Measurements from ENCODE around the gene DCDC1.

DCDC1 gene

DNA sequence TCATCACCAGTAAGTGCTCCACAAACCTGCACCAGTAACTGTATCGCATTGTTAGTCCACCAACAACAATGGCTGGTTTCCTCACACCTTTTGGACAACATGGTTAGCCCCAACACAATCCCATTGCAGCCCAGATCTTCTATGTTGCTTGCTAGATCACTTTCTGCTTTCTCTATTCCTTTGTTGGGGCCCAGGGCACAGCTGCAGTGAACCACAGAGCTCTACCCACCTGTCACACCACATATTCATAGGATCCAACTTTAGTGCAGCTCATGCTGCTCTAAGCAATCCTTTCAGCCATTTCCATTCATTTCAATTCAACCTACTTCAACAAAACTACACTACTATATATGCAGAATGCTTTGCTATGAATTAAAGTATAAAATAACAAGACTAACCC is 364.3 kb downstream of the DCDC1 start:
- H3K27ac ChIP-seq (ENCODE audit: insufficient read depth, low read length, poor library complexity, severe bottlenecking), result no peak overlapping the region
- H3K9me3 ChIP-seq (ENCODE audit: control insufficient read depth, low read length), result no peaks in the 10 kb centered on the region
- H3K4me1 ChIP-seq (ENCODE audit: control insufficient read depth, insufficient read depth, low read length, poor library complexity, severe bottlenecking), result no peaks in the 10 kb centered on the region
- H3K36me3 ChIP-seq (ENCODE audit: control insufficient read depth, insufficient read depth, low read length), result no peaks in the 10 kb centered on the region
- no peak overlapping the region for H3K4me3 ChIP-seq (ENCODE audit: insufficient read depth, low read depth, low read length, poor library complexity, severe bottlenecking)
- DNase-seq, result no peak
- no peaks in the 10 kb centered on the region for H3K27me3 ChIP-seq (replicated peaks; ENCODE audit: control insufficient read depth, insufficient read depth, low read length, poor library complexity, severe bottlenecking)

DNA sequence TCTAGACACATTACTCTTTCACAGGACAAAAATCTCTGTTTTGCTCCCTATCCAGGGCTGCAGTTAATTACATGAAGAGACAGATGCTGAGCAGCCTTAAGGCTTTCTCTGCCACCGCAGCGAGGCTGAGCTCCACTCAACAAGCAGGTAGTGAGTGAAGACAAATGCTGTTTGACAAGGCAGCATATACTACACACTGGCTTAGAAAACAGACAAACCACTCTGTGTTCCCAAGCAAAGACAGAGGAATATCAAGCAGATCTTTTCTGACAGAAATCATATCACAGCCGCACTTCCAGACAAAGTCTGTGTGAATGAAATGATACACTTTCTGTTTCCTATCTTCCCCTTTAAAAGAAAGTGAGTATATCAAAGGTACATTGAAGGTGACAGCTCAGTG is 368.1 kb downstream of the DCDC1 start:
- Histone ChIP-seq H3K4me1 (ENCODE audit: control insufficient read depth, insufficient read depth, low read length, poor library complexity, severe bottlenecking) (no peaks in the 10 kb centered on the region), H3K9me3 (ENCODE audit: control insufficient read depth, low read length) (no peaks in the 10 kb centered on the region), H3K27me3 (replicated peaks; ENCODE audit: control insufficient read depth, insufficient read depth, low read length, poor library complexity, severe bottlenecking) (no peaks in the 10 kb centered on the region), H3K27ac (ENCODE audit: insufficient read depth, low read length, poor library complexity, severe bottlenecking) (no peak overlapping the region), H3K36me3 (ENCODE audit: control insufficient read depth, insufficient read depth, low read length) (no peaks in the 10 kb centered on the region), H3K4me3 (ENCODE audit: insufficient read depth, low read depth, low read length, poor library complexity, severe bottlenecking) (no peak overlapping the region)
- DNase-seq, result no peak

DNA sequence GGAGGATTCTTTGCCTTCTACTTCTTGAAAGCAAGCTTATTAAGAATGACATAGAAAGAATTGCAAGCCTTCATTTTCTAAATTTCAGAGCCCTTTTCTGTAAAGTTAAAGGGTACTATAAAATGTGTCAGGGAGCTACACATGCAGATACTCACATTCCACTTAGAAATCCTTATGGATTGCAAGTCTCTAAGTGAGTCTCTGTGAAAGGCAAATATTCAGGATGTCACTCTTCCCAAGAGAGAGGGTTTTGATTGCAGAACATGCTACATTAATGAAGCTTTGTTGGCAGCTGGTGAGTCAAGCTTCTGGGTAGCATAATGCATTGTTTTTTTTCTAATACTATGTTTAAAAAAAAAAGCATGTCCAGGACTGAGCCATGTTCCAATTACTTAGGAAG is 369.2 kb downstream of the DCDC1 start:
- no peak overlapping the region for H3K4me3 ChIP-seq (ENCODE audit: insufficient read depth, low read depth, low read length, poor library complexity, severe bottlenecking)
- DNase-seq, result no peak
- H3K9me3 ChIP-seq (ENCODE audit: control insufficient read depth, low read length), result no peaks in the 10 kb centered on the region
- H3K4me1 ChIP-seq (ENCODE audit: control insufficient read depth, insufficient read depth, low read length, poor library complexity, severe bottlenecking), result no peaks in the 10 kb centered on the region
- no peaks in the 10 kb centered on the region for H3K27me3 ChIP-seq (replicated peaks; ENCODE audit: control insufficient read depth, insufficient read depth, low read length, poor library complexity, severe bottlenecking)
- H3K36me3 ChIP-seq (ENCODE audit: control insufficient read depth, insufficient read depth, low read length), result no peaks in the 10 kb centered on the region
- H3K27ac ChIP-seq (ENCODE audit: insufficient read depth, low read length, poor library complexity, severe bottlenecking), result no peak overlapping the region

DNA sequence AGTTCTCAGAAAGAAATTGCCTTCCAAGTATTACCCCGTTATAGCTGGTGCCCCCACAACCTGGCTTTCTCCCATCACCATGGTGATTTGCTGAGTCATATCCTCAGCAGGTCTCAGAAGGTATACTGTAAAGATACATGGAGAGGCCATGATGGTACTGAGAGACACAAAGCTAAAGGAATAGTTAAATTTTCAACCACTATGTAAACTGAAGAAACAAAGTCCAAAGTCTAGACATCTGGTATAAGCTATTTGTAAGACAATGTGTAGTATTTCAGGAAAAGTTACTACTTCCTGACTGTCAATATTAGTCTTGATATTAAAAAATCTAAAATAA is 377.1 kb downstream of the DCDC1 start:
- H3K4me1 ChIP-seq (ENCODE audit: control insufficient read depth, insufficient read depth, low read length, poor library complexity, severe bottlenecking), result no peaks in the 10 kb centered on the region
- H3K4me3 ChIP-seq (ENCODE audit: insufficient read depth, low read depth, low read length, poor library complexity, severe bottlenecking), result no peak overlapping the region
- H3K9me3 ChIP-seq (ENCODE audit: control insufficient read depth, low read length), result no peaks in the 10 kb centered on the region
- DNase-seq, result no peak
- H3K36me3 ChIP-seq (ENCODE audit: control insufficient read depth, insufficient read depth, low read length), result no peaks in the 10 kb centered on the region
- H3K27me3 ChIP-seq (replicated peaks; ENCODE audit: control insufficient read depth, insufficient read depth, low read length, poor library complexity, severe bottlenecking), result no peaks in the 10 kb centered on the region
- no peak overlapping the region for H3K27ac ChIP-seq (ENCODE audit: insufficient read depth, low read length, poor library complexity, severe bottlenecking)

DNA sequence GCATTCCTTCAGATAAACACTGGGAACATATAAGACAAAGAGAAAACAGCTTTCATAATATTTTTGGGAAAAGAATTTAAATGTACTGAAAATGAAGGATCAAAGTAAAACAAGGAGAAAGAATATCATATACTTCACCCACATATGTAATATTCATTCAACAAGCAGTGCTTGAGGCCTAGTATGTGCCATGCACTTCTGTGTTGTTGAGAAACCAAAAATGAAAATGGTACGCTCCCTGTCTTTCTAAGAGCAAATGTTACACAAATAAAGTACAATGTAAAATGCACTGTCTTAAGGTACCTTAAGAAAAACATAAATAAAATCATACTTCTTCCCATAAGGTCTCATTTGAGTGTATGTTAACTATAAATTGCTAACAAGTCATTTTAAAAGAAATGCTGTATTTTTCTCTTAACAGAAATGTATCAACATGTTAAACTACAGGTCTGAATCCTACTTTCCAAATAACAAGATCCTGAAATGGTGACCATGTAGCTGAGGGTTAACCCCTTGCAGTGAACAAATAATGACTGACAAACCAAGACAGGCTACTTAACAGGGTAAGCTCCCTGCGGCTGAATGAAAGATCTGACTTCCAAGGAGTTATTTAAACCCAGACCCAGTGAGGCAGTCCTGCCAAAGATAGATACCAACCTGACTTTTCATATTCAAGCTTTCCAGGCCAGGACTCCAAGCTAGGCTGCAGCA is 377.6 kb downstream of the DCDC1 start:
- no peak for DNase-seq
- Histone ChIP-seq H3K27ac (ENCODE audit: insufficient read depth, low read length, poor library complexity, severe bottlenecking) (no peak overlapping the region), H3K4me1 (ENCODE audit: control insufficient read depth, insufficient read depth, low read length, poor library complexity, severe bottlenecking) (no peaks in the 10 kb centered on the region), H3K36me3 (ENCODE audit: control insufficient read depth, insufficient read depth, low read length) (no peaks in the 10 kb centered on the region), H3K9me3 (ENCODE audit: control insufficient read depth, low read length) (no peaks in the 10 kb centered on the region), H3K27me3 (replicated peaks; ENCODE audit: control insufficient read depth, insufficient read depth, low read length, poor library complexity, severe bottlenecking) (no peaks in the 10 kb centered on the region), H3K4me3 (ENCODE audit: insufficient read depth, low read depth, low read length, poor library complexity, severe bottlenecking) (no peak overlapping the region)

DNA sequence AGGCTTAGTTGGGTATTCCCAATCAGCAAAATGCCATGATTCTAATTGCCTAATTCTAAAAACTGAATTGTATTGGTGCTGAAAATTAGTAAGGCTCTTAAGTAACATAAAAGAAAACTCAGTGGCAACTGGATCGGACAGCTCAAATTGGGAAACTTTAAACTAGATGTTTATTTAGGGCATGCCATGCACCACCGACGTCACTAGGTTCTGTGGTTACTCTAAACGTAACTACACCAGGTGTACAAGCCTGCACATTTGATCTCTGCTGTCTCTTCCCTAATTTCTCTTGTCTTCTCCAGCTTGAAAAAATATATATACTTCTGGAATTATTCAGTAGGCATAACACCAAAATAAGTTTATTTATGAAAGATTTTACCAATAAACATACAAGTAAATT is 378.2 kb downstream of the DCDC1 start:
- no peak overlapping the region for H3K27ac ChIP-seq (ENCODE audit: insufficient read depth, low read length, poor library complexity, severe bottlenecking)
- no peaks in the 10 kb centered on the region for H3K4me1 ChIP-seq (ENCODE audit: control insufficient read depth, insufficient read depth, low read length, poor library complexity, severe bottlenecking)
- H3K36me3 ChIP-seq (ENCODE audit: control insufficient read depth, insufficient read depth, low read length), result no peaks in the 10 kb centered on the region
- DNase-seq, result no peak
- H3K27me3 ChIP-seq (replicated peaks; ENCODE audit: control insufficient read depth, insufficient read depth, low read length, poor library complexity, severe bottlenecking), result no peaks in the 10 kb centered on the region
- H3K9me3 ChIP-seq (ENCODE audit: control insufficient read depth, low read length), result no peaks in the 10 kb centered on the region
- H3K4me3 ChIP-seq (ENCODE audit: insufficient read depth, low read depth, low read length, poor library complexity, severe bottlenecking), result no peak overlapping the region

DNA sequence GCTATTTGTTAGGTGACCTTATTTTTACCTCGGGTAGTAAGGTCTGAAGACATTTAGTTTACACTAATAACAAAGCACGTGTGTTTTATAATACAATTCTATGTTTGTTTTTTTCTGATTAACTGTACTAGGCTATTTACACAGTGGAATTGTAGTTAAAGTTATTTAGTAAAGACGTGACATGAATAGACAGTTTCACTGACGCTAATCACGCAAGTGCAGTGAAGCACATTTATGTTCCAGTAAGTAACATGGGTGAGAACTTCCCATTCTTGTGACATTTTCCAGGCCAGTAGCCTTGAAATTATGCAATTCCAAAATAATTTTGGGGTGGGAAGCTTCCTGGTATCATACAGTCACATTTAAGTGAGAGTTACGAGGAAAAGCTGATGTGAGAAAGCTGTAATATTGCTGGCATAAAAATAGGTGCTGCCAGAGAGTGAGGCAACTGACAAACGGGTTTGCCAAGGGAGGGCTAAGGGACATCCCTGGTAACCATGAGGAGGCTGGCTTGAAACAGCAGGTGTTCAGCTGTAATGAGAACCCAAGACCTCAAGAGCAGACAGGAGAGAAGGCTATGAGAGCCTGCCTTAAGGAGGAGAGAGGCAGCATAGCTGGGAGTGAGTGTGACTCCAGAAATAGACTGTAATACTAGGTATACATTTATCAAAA is 378.8 kb downstream of the DCDC1 start:
- H3K36me3 ChIP-seq (ENCODE audit: control insufficient read depth, insufficient read depth, low read length), result no peaks in the 10 kb centered on the region
- H3K4me1 ChIP-seq (ENCODE audit: control insufficient read depth, insufficient read depth, low read length, poor library complexity, severe bottlenecking), result no peaks in the 10 kb centered on the region

DNA sequence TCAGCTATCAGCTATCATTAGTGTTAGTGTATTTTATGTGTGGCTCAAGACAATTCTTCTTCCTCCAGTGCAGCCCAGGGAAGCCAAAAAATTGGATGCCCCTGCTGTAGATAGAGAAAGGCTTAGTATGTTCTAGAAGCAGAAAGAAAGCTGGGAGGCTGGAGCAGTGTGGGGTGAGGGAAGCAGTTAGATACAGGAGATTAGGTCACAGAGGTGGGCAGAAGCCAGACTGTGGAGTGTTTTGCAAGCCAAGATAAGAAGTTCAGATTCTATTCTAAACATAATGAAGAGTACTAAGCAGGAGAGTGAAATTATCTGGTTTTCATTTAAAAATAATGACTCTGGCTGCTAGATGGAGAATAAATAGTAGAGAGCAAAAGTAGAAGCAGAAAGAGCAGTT is 381.7 kb downstream of the DCDC1 start:
- Histone ChIP-seq H3K36me3 (ENCODE audit: control insufficient read depth, insufficient read depth, low read length) (no peaks in the 10 kb centered on the region), H3K4me3 (ENCODE audit: insufficient read depth, low read depth, low read length, poor library complexity, severe bottlenecking) (no peak overlapping the region), H3K27me3 (replicated peaks; ENCODE audit: control insufficient read depth, insufficient read depth, low read length, poor library complexity, severe bottlenecking) (no peaks in the 10 kb centered on the region), H3K9me3 (ENCODE audit: control insufficient read depth, low read length) (no peaks in the 10 kb centered on the region), H3K27ac (ENCODE audit: insufficient read depth, low read length, poor library complexity, severe bottlenecking) (no peak overlapping the region), H3K4me1 (ENCODE audit: control insufficient read depth, insufficient read depth, low read length, poor library complexity, severe bottlenecking) (no peaks in the 10 kb centered on the region)
- no peak for DNase-seq

More for the DNA sequence above, 378.8 kb downstream of the DCDC1 start:
- no peaks in the 10 kb centered on the region for H3K9me3 ChIP-seq (ENCODE audit: control insufficient read depth, low read length)
- no peak overlapping the region for H3K27ac ChIP-seq (ENCODE audit: insufficient read depth, low read length, poor library complexity, severe bottlenecking)
- DNase-seq, result no peak
- H3K27me3 ChIP-seq (replicated peaks; ENCODE audit: control insufficient read depth, insufficient read depth, low read length, poor library complexity, severe bottlenecking), result no peaks in the 10 kb centered on the region
- no peak overlapping the region for H3K4me3 ChIP-seq (ENCODE audit: insufficient read depth, low read depth, low read length, poor library complexity, severe bottlenecking)

DNA sequence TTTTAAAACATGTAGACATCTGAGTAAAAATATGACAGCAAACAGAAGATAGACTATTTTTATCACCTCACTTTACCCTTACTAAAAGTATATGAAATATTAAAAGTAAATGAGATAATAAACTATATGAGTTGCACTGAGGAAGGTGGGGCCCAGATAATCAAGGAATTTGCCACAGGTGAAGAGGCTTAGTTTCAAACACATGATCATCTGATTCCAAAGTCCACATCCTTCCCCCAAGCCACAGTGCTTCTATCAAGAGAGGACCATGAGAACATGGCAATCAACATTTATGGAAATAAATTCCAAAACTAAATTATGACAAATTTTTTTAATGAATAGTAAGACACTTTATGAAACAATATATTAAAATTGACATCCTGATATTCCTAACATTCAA is 384.0 kb downstream of the DCDC1 start:
- Histone ChIP-seq H3K4me1 (ENCODE audit: control insufficient read depth, insufficient read depth, low read length, poor library complexity, severe bottlenecking) (no peaks in the 10 kb centered on the region), H3K9me3 (ENCODE audit: control insufficient read depth, low read length) (no peaks in the 10 kb centered on the region), H3K36me3 (ENCODE audit: control insufficient read depth, insufficient read depth, low read length) (no peaks in the 10 kb centered on the region), H3K27me3 (replicated peaks; ENCODE audit: control insufficient read depth, insufficient read depth, low read length, poor library complexity, severe bottlenecking) (no peaks in the 10 kb centered on the region), H3K4me3 (ENCODE audit: insufficient read depth, low read depth, low read length, poor library complexity, severe bottlenecking) (no peak overlapping the region), H3K27ac (ENCODE audit: insufficient read depth, low read length, poor library complexity, severe bottlenecking) (no peak overlapping the region)
- no peak for DNase-seq

DNA sequence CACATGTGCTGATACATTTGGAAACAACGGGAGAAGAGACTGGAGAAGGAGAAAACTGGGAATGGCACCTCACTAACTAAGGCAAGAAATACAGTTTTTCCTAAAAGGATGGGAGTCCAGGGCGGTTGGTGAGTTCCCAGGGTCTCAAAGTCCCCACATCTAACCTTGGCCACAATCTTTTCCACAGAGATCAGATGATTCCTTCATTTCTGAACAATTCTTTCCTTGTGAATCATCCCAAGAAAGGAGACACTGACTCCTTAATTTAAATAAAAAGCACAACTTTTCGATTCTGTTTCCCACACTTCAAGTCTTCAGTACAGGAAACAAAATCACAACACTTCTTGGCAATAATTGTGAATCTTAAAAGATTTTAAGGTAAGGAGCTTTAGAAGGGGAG is 384.7 kb downstream of the DCDC1 start:
- no peak for DNase-seq
- Histone ChIP-seq H3K36me3 (ENCODE audit: control insufficient read depth, insufficient read depth, low read length) (no peaks in the 10 kb centered on the region), H3K4me1 (ENCODE audit: control insufficient read depth, insufficient read depth, low read length, poor library complexity, severe bottlenecking) (no peaks in the 10 kb centered on the region), H3K27ac (ENCODE audit: insufficient read depth, low read length, poor library complexity, severe bottlenecking) (no peak overlapping the region), H3K27me3 (replicated peaks; ENCODE audit: control insufficient read depth, insufficient read depth, low read length, poor library complexity, severe bottlenecking) (no peaks in the 10 kb centered on the region), H3K9me3 (ENCODE audit: control insufficient read depth, low read length) (no peaks in the 10 kb centered on the region), H3K4me3 (ENCODE audit: insufficient read depth, low read depth, low read length, poor library complexity, severe bottlenecking) (no peak overlapping the region)

All from effector memory CD4-positive, alpha-beta T cell (primary cell).